ENCODE results near the gene TSEN2.

DNA sequence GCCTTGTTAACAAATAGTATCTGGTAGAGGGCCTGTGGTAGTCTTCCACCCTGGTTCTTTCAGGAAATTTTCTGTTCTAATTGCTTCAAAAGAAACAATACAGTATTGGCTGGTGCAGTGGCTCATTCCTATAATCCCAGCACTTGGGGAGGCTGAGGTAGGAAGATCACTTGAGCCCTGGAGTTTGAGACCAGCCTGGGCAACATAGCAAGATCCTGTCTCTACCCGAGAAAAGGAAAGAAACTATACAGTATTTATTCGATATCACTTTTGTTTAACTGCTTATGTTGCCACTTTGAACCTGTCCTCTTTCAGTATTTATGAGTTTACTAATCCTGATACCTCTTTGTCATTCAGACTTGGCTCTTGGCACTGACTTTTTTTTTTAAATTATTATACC lies 77.1 kb downstream of the TSEN2 start:
- TF ChIP-seq, protein P1, sequence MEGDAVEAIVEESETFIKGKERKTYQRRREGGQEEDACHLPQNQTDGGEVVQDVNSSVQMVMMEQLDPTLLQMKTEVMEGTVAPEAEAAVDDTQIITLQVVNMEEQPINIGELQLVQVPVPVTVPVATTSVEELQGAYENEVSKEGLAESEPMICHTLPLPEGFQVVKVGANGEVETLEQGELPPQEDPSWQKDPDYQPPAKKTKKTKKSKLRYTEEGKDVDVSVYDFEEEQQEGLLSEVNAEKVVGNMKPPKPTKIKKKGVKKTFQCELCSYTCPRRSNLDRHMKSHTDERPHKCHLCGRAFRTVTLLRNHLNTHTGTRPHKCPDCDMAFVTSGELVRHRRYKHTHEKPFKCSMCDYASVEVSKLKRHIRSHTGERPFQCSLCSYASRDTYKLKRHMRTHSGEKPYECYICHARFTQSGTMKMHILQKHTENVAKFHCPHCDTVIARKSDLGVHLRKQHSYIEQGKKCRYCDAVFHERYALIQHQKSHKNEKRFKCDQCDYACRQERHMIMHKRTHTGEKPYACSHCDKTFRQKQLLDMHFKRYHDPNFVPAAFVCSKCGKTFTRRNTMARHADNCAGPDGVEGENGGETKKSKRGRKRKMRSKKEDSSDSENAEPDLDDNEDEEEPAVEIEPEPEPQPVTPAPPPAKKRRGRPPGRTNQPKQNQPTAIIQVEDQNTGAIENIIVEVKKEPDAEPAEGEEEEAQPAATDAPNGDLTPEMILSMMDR (IDR thresholded peaks at IDR 0.05): no peak
- TF ChIP-seq EP300 (IDR thresholded peaks at IDR 0.05) (no peak), POLR2A (IDR thresholded peaks at IDR 0.05) (no peak), POLR2AphosphoS5 (IDR thresholded peaks at IDR 0.05) (no peak)
